Measurements from ENCODE around the gene FUBP3. TPM values are rescaled to one million over a fixed set of nuclear protein-coding genes. Genes with fewer than 3 reads are reported as not detected.

FUBP3 gene
- total and polyA plus RNA-seq, 2 experiments from 2014 or later = 42.5 to 74.8 TPM

GRCh38 chr9:130616451-130616850 lies 37.1 kb downstream of the FUBP3 start:
- Histone ChIP-seq H3K36me3 (ENCODE audit: insufficient read depth) (peaks cover 59% of the 10 kb centered on the region), H3K4me2 (no peak overlapping the region), H3K9me2 (ENCODE audit: insufficient read depth) (no peaks in the 10 kb centered on the region), H3K79me2 (replicated peaks; ENCODE audit: insufficient read depth) (peaks cover 2% of the 10 kb centered on the region; the same call in 1 of the 2 replicates), H3K4me3 (no peak overlapping the region), H3K27ac (ENCODE audit: low read depth) (no peak overlapping the region), H2AFZ (no peak overlapping the region), H4K20me1 (replicated peaks; ENCODE audit: insufficient read depth) (peaks cover 13% of the 10 kb centered on the region; the same call in 1 of the 2 replicates), H3K4me1 (ENCODE audit: insufficient read depth) (no peaks in the 10 kb centered on the region), H3F3A (replicated peaks; ENCODE audit: low read depth) (no peaks in the 10 kb centered on the region), H3K27me3 (ENCODE audit: insufficient read depth) (no peaks in the 10 kb centered on the region)
- DNase-seq (ENCODE audit: low spot score) (no peak), ATAC-seq (no peak)
- Mint-ChIP-seq H3K9me3 (no peaks in the 10 kb centered on the region), H3K27ac (no peak overlapping the region), H3K36me3 (ENCODE audit: low read depth) (peaks cover 92% of the 10 kb centered on the region), H3K27me3 (ENCODE audit: insufficient read depth, low read depth, poor library complexity) (no peaks in the 10 kb centered on the region), H3K4me3 (no peak overlapping the region), H3K4me1 (no peaks in the 10 kb centered on the region)
- no peak for TF ChIP-seq STAT1 (IDR thresholded peaks at IDR 0.05; ENCODE audit: unreplicated experiment)
- no peak for TF ChIP-seq ZNF331 (CRISPR knock-in tag; IDR thresholded peaks at IDR 0.05; ENCODE audit: low read depth)
- TF ChIP-seq CREB1 (CRISPR knock-in tag; IDR thresholded peaks at IDR 0.05; ENCODE audit: low read depth) = no peak
- TF ChIP-seq REST (IDR thresholded peaks at IDR 0.05; ENCODE audit: unreplicated experiment) = no peak
- TF ChIP-seq ZNF462 (CRISPR knock-in tag; IDR thresholded peaks at IDR 0.05) = no peak
- TF ChIP-seq JUNB (IDR thresholded peaks at IDR 0.05; ENCODE audit: unreplicated experiment) = no peak
- no peak for TF ChIP-seq NANOG (IDR thresholded peaks at IDR 0.05; ENCODE audit: borderline replicate concordance)
- TF ChIP-seq POLR2AphosphoS5 (IDR thresholded peaks at IDR 0.05; ENCODE audit: low read depth) = no peak
- no peak for TF ChIP-seq CTCF (conservative IDR thresholded peaks at IDR 0.05; ENCODE audit: low read depth in 2 of 2)
- no peak for TF ChIP-seq EZH2 (IDR thresholded peaks at IDR 0.05; ENCODE audit: low read depth, unreplicated experiment)
- no peak for TF ChIP-seq ZNF114 (CRISPR knock-in tag; IDR thresholded peaks at IDR 0.05)
- TF ChIP-seq EZH2phosphoT487 (IDR thresholded peaks at IDR 0.05; ENCODE audit: unreplicated experiment) = no peak
- no peak for TF ChIP-seq ETS1 (IDR thresholded peaks at IDR 0.05)
